Brain microvascular endothelial cell (primary cell): ENCODE measurements around the gene FIBCD1.

Experiments
- DNase-seq: peaks from one replicate; pipeline ENCODE4 v3.0.0-alpha.2; 2020
- H3K27ac ChIP-seq: fragments of 250-450 bp; sonication (Bioruptor Pico); 2 replicates; pipeline ENCODE4 v1.5.1; 2020; ENCODE audit warnings: mild to moderate bottlenecking, moderate library complexity
- H3K27me3 ChIP-seq: fragments of 250-450 bp; sonication (Bioruptor Pico); replicated peaks from 2 replicates; pipeline ENCODE4 v1.5.1; 2020; ENCODE audit warnings: mild to moderate bottlenecking
- H3K36me3 ChIP-seq: fragments of 250-450 bp; sonication (Bioruptor Pico); replicated peaks from 2 replicates; pipeline ENCODE4 v1.5.1; 2020; ENCODE audit warnings: mild to moderate bottlenecking
- H3K4me3 ChIP-seq: 2 replicates; pipeline ENCODE4 v1.5.1; 2011; ENCODE audit warnings: low read depth, mild to moderate bottlenecking, control low read depth, low read length, moderate library complexity
- in situ Hi-C: cut with HindIII; loops from 2 replicates; pipeline ENCODE4 v1.10.0; 2017; ENCODE audit warnings: low sequenced_read_pairs, low pct_ligation_motif_present
- TF ChIP-seq, protein P1 (sequence below): IDR thresholded peaks from 2 replicates; pipeline ENCODE4 v1.5.1; 2011; ENCODE audit warnings: low read depth, mild to moderate bottlenecking, moderate library complexity, low read length, control low read depth, inconsistent platforms; ENCODE audit errors: missing control alignments

The FIBCD1 gene

DNA sequence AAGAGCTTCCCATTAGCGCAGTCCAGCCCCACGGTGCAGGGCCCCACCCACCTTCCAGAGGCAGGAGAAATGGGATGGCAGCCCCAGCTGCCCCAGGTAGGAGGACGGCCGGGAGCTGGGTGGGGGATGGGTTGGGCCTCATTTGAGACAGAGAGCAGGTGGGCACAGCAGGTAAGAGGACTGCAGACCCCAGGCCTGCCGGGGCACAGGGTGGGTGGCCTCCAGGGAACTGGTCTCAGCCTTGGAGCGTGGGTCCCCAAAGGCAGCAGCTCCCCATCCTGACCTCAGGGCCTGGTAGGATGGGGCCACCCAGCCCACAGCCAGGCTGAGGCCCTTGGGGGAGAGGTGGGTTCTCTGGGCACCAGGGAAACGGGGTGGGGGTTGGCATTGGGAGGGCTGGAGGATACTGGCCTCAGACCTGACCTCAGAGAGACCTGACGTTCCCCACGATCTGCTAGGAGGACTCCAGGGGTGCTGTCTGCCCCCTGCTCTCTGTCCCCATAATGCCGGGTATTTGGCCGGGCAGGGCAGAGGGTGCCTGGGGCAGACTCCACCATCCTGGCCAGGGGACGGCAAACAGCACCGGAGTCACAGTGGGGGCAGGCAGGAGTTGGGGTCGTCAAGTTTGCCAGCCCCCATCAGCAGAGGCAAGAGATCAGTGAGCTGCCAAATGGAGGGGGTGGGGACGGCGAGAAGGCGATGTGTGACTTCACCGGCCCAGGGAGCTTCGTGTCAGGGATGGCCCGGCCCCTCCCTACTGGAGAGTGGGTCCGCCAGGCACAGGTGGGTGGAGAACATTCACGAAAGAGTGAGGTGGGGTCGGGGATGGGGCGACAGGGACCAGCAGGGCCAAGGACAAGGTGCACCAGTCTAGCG lies 35.6 kb downstream of the FIBCD1 start:
- Histone ChIP-seq H3K27ac (no peak overlapping the region), H3K36me3 (no peaks in the 10 kb centered on the region), H3K4me3 (no peak overlapping the region), H3K27me3 (peaks cover 59% of the 10 kb centered on the region)
- in situ Hi-C loops: no loop called here
- DNase-seq: no peak
- TF ChIP-seq, protein P1, sequence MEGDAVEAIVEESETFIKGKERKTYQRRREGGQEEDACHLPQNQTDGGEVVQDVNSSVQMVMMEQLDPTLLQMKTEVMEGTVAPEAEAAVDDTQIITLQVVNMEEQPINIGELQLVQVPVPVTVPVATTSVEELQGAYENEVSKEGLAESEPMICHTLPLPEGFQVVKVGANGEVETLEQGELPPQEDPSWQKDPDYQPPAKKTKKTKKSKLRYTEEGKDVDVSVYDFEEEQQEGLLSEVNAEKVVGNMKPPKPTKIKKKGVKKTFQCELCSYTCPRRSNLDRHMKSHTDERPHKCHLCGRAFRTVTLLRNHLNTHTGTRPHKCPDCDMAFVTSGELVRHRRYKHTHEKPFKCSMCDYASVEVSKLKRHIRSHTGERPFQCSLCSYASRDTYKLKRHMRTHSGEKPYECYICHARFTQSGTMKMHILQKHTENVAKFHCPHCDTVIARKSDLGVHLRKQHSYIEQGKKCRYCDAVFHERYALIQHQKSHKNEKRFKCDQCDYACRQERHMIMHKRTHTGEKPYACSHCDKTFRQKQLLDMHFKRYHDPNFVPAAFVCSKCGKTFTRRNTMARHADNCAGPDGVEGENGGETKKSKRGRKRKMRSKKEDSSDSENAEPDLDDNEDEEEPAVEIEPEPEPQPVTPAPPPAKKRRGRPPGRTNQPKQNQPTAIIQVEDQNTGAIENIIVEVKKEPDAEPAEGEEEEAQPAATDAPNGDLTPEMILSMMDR: no peak

DNA sequence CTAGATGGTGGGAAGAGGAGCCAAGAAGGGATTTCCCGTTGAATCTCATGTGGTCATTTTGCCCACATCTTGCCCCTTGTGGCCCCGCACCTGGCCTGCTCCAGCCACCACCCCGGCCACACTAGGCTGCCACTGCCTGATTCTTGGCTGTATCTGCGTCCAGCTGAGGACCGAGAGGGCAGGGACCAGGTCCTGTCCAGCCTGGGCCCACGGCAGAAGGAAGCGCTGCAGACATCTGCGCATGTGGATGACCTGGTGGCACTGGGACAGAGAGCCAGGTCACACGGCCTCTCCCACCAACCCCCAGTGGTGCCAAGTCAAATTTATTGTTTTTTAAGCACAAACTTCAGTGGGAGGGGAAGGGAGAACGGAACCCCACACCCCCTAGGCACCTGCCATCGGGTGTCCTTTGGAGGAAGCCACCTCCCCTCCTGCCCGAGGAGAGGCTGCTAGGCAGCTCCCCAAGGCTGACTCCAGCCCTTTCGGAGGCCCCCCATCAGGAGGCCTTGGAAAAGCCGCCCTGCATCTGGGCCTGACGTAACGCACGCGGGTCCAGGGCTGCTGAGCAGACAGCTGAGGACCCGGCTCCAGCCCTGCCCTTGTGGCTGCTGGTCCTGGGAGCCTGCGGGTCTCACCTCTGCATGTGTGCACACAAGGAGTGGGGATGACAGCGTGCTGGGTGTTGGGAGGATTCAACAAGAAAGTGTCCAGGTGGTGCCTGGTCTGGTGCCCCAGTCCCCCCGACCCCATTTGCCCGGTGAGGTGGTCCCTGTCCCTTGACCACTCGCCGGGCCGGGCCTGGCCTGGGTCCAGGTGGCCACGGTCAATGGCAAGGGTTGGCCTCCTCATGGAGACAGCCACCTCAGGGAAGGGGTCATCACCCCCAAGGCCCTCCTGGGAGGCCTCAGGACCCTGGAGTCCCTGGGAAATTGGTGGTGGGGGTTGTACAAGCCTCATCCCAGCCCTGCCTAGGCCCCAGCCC lies 36.6 kb downstream of the FIBCD1 start:
- in situ Hi-C loops: no loop called here
- no peak overlapping the region for H3K4me3 ChIP-seq
- TF ChIP-seq, protein P1: no peak
- DNase-seq: no peak
- H3K27me3 ChIP-seq: peaks cover 60% of the 10 kb centered on the region
- peak overlapping the region; percentile 8 for H3K27ac ChIP-seq
- no peaks in the 10 kb centered on the region for H3K36me3 ChIP-seq

DNA sequence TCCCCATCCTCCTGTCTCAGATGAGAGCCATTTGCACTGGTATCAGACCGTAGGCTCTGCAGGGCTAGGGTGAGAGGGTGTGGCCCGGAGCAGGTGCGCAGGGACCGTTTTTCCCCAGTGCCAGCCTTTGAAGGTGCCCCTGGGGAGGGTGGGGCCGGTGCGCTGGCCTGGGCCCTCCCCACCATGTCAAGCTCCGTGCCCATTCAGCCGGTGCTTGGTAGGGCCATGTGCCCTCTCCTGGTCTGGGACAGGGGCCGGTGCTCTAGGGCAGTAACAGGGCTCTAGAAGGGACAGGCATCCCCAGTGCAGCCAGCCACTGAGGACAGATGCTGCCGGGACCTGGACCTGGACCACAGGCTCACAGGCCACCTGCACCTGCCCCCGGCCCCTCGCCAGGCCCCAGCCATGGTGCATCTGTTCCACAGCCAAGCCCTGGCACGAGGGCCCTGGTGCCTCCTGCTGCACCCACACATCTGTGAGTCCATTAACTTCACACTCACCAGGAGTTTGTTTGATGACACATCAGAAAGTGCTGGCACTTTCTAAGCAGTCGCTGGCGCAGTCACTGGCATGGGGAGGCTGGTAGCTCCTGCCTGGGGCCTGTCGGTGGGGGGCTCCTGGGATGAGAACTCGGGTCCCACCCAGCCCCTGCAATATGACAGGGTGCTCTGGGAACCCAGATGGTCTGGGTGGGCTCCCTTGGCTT lies 37.4 kb downstream of the FIBCD1 start:
- Histone ChIP-seq H3K27me3 (peaks cover 63% of the 10 kb centered on the region), H3K4me3 (no peak overlapping the region), H3K27ac (peak overlapping the region; percentile 8), H3K36me3 (no peaks in the 10 kb centered on the region)
- in situ Hi-C loops: no loop called here
- DNase-seq: no peak
- TF ChIP-seq, protein P1: no peak

DNA sequence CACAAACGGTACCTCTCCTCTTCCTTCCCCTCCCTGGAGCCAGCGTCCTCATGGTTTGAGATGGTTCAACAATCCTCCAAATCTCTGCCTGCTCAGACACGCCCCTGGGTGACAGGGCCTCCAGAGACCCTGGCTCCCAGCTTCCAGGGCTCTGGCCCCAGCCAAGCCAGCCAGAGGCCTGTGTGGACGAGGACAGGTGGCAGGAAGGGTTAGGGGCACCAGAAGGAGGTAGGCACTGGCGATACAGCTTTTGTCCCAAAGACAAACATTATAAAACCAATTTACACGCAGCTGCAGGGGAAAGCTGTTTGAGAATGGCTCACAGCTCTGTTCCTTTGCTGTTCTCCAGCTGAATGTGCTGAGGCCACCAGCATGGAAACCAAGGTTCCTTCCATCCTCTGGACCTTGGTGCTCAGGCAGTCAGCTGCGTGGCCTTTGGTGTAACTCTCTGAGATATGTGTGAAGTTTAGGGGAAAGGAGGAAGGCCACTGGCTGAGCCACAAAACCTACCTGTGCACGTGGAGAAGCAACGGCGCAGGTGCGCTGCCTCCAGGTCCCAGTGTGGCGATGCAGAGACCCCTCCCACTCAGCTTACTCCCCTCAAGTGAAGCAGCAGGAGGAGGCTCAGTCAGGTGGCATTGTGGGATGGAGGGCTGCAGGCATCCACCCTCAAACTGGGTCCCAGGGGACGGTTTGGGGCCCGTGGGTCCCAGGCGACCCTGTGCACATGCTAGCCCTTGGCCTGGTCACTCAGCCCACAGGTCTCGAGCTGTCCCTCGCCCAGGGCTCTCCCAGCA lies 38.1 kb downstream of the FIBCD1 start:
- DNase-seq: no peak
- TF ChIP-seq, protein P1: no peak
- H3K36me3 ChIP-seq: no peaks in the 10 kb centered on the region
- H3K27ac ChIP-seq: peak overlapping the region; percentile 12
- in situ Hi-C loops: no loop called here
- peaks cover 66% of the 10 kb centered on the region for H3K27me3 ChIP-seq
- H3K4me3 ChIP-seq: no peak overlapping the region
